Measurements from ENCODE around the gene OR10G3. TPM values are rescaled to one million over a fixed set of nuclear protein-coding genes. Genes with fewer than 3 reads are reported as not detected.
"Not testable (repeated sequence)": the region's sequence is repeated elsewhere in the genome, so short reads cannot be mapped to it uniquely, and the experiment has no call there.

Gene OR10G3
- total RNA-seq, 1 donor from 2014 or later, result not detected

DNA sequence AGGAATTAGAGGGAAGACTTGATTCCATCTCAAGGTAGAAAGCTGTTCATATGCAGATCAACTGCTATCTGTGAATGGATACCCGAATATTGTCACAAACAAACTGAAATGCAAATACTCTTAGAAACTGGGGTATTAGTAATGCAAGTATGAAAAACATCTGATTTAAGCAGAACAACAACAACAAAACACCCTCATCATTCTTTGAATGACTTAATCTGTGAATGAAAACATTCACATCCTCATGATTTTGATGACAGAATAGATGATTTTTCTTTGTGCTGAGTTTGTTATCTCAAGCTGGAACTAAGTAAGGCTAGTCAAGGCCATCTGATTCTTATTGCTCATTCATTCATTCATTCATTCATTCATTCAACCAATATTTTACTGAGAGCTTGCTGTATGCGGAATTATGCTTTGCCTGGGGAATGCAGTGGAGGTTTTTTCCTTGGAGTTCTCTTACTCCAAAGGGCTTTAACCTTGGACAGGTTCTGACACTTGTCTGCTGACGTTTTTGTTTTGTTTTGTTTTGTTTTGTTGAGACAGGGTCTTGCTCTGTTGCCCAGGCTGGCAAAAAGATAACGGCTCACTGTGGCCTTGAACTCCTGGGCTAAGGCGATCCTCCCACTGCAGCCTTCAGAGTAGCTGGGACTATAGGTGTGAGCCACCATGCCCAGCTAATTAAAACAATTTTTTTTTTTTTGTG lies 23.3 kb downstream of the OR10G3 start:
- H3K27me3 Mint-ChIP-seq (ENCODE audit: low read depth, unreplicated experiment), result no peaks in the 10 kb centered on the region
- Histone ChIP-seq H3K4me2 (ENCODE audit: low read length) (no peak overlapping the region), H3K4me3 (ENCODE audit: insufficient read depth, low read depth, low read length) (no peak overlapping the region), H3K4me1 (ENCODE audit: insufficient read depth, low read length) (peaks cover 4% of the 10 kb centered on the region), H3K36me3 (ENCODE audit: insufficient read depth, low read length) (no peaks in the 10 kb centered on the region), H3K9me3 (ENCODE audit: insufficient read depth, low read depth, low read length) (no peaks in the 10 kb centered on the region), H3K9ac (ENCODE audit: low read length) (no peak overlapping the region), H3K27me3 (ENCODE audit: insufficient read depth, low read length) (no peaks in the 10 kb centered on the region), H3K27ac (ENCODE audit: low read depth, low read length) (no peak overlapping the region), H2AFZ (ENCODE audit: low read depth, low read length) (no peak overlapping the region), H4K20me1 (ENCODE audit: insufficient read depth, low read length) (no peaks in the 10 kb centered on the region), H3K79me2 (ENCODE audit: insufficient read depth, low read length) (no peaks in the 10 kb centered on the region)
- peaks cover 2% of the 10 kb centered on the region for H3K4me1 Mint-ChIP-seq (ENCODE audit: low read depth, unreplicated experiment)
- no peaks in the 10 kb centered on the region for H3K9me3 Mint-ChIP-seq (ENCODE audit: unreplicated experiment)
- H3K27ac Mint-ChIP-seq (ENCODE audit: unreplicated experiment), result peak overlapping the region; percentile 88
- no peak overlapping the region for H3K4me3 Mint-ChIP-seq (ENCODE audit: unreplicated experiment)
- no peak for TF ChIP-seq EZH2 (IDR thresholded peaks at IDR 0.05; ENCODE audit: insufficient read depth, low read length)
- TF ChIP-seq, protein P1, sequence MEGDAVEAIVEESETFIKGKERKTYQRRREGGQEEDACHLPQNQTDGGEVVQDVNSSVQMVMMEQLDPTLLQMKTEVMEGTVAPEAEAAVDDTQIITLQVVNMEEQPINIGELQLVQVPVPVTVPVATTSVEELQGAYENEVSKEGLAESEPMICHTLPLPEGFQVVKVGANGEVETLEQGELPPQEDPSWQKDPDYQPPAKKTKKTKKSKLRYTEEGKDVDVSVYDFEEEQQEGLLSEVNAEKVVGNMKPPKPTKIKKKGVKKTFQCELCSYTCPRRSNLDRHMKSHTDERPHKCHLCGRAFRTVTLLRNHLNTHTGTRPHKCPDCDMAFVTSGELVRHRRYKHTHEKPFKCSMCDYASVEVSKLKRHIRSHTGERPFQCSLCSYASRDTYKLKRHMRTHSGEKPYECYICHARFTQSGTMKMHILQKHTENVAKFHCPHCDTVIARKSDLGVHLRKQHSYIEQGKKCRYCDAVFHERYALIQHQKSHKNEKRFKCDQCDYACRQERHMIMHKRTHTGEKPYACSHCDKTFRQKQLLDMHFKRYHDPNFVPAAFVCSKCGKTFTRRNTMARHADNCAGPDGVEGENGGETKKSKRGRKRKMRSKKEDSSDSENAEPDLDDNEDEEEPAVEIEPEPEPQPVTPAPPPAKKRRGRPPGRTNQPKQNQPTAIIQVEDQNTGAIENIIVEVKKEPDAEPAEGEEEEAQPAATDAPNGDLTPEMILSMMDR (IDR thresholded peaks at IDR 0.05; ENCODE audit: insufficient read depth, low read depth, low read length), result no peak
- DNase-seq (ENCODE audit: low read depth), result no peak
- peaks cover 2% of the 10 kb centered on the region for H3K36me3 Mint-ChIP-seq (ENCODE audit: low read depth, unreplicated experiment)
- no peak for FAIRE-seq

DNA sequence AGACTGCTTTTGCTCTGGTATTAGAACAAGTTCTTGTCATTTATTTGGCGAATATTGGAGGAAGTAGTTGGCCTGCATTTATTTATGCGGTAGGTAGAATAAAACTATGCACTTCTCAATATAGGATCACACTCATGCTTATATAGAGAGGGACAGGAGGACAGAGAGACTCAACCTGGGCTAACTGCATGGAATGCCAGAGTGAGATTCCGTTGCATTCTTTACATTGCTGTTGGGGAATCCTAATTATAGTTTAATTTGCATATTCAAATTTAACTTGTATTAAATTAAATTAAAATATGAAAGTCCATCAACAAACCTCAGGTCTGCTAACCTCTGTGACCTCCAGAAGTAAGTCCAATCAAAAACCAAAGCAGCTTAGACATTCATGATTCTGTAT lies 26.6 kb downstream of the OR10G3 start:
- Histone ChIP-seq H3K9me3 (ENCODE audit: insufficient read depth, low read depth, low read length) (no peaks in the 10 kb centered on the region), H3K4me3 (ENCODE audit: insufficient read depth, low read depth, low read length) (no peak overlapping the region), H3K9ac (ENCODE audit: low read length) (no peak overlapping the region), H4K20me1 (ENCODE audit: insufficient read depth, low read length) (no peaks in the 10 kb centered on the region), H3K79me2 (ENCODE audit: insufficient read depth, low read length) (no peaks in the 10 kb centered on the region), H3K4me1 (ENCODE audit: insufficient read depth, low read length) (peaks cover 4% of the 10 kb centered on the region), H3K4me2 (ENCODE audit: low read length) (no peak overlapping the region), H3K27ac (ENCODE audit: low read depth, low read length) (no peak overlapping the region), H3K27me3 (ENCODE audit: insufficient read depth, low read length) (no peaks in the 10 kb centered on the region), H2AFZ (ENCODE audit: low read depth, low read length) (no peak overlapping the region), H3K36me3 (ENCODE audit: insufficient read depth, low read length) (no peaks in the 10 kb centered on the region)
- Mint-ChIP-seq H3K4me1 (ENCODE audit: low read depth, unreplicated experiment) (peaks cover 2% of the 10 kb centered on the region), H3K27me3 (ENCODE audit: low read depth, unreplicated experiment) (peaks cover 2% of the 10 kb centered on the region), H3K27ac (ENCODE audit: unreplicated experiment) (no peak overlapping the region), H3K36me3 (ENCODE audit: low read depth, unreplicated experiment) (peaks cover 2% of the 10 kb centered on the region), H3K4me3 (ENCODE audit: unreplicated experiment) (no peak overlapping the region), H3K9me3 (ENCODE audit: unreplicated experiment) (peaks cover 1% of the 10 kb centered on the region)
- DNase-seq (ENCODE audit: low read depth) (no peak), FAIRE-seq (no peak)
- TF ChIP-seq EZH2 (IDR thresholded peaks at IDR 0.05; ENCODE audit: insufficient read depth, low read length), result no peak
- TF ChIP-seq, protein P1 (IDR thresholded peaks at IDR 0.05; ENCODE audit: insufficient read depth, low read depth, low read length), result no peak

DNA sequence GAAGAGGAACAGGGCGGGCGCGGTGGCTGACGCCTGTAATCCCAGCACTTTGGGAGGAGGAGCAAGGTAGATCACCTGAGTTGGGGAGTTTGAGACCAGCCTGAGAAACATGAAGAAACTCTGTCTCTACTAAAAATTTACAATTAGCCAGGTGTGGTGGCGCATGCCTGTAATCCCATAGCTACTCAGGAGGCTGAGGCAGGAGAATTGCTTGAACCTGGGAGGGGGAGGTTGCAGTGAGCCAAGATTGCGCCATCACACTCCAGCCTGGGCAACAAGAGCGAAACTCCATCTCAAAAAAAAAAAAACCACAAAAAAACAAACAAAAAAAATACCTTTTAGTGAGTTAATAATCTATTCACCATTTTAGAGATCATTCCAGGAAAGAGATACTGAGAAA lies 35.3 kb downstream of the OR10G3 start:
- not testable (repeated sequence) for FAIRE-seq; H3K9me3 Mint-ChIP-seq (ENCODE audit: unreplicated experiment)

More for the DNA sequence above, 35.3 kb downstream of the OR10G3 start:
- H3K9me3 ChIP-seq (ENCODE audit: insufficient read depth, low read depth, low read length); H4K20me1 ChIP-seq (ENCODE audit: insufficient read depth, low read length); H3K79me2 ChIP-seq (ENCODE audit: insufficient read depth, low read length); H3K9ac ChIP-seq (ENCODE audit: low read length); H3K27me3 ChIP-seq (ENCODE audit: insufficient read depth, low read length); H3K27me3 Mint-ChIP-seq (ENCODE audit: low read depth, unreplicated experiment); H3K4me1 Mint-ChIP-seq (ENCODE audit: low read depth, unreplicated experiment); H3K27ac ChIP-seq (ENCODE audit: low read depth, low read length); H3K36me3 Mint-ChIP-seq (ENCODE audit: low read depth, unreplicated experiment); H2AFZ ChIP-seq (ENCODE audit: low read depth, low read length); H3K4me1 ChIP-seq (ENCODE audit: insufficient read depth, low read length); H3K27ac Mint-ChIP-seq (ENCODE audit: unreplicated experiment); H3K4me2 ChIP-seq (ENCODE audit: low read length); H3K36me3 ChIP-seq (ENCODE audit: insufficient read depth, low read length); H3K4me3 ChIP-seq (ENCODE audit: insufficient read depth, low read depth, low read length); H3K4me3 Mint-ChIP-seq (ENCODE audit: unreplicated experiment); DNase-seq (ENCODE audit: low read depth): not testable (repeated sequence)

All from astrocyte (in vitro differentiated cells and primary cell).